Stimulated activated CD4-positive, alpha-beta T cell treated with anti-CD3 and anti-CD28 coated beads, Interleukin-1b, Interleukin-23, amount 100 ng/mL, for 1 hour (primary cell): ENCODE data around the gene PLD6.
"Not testable (repeated sequence)": the region's sequence is repeated elsewhere in the genome, so short reads cannot be mapped to it uniquely, and the experiment has no call there.

Source experiments
- DNase-seq, 2 donors: peaks; one replicate each; pipeline ENCODE4 v3.0.0-alpha.2; 2020; ENCODE audit warnings: low read depth in 2 of 2

The PLD6 gene

DNA sequence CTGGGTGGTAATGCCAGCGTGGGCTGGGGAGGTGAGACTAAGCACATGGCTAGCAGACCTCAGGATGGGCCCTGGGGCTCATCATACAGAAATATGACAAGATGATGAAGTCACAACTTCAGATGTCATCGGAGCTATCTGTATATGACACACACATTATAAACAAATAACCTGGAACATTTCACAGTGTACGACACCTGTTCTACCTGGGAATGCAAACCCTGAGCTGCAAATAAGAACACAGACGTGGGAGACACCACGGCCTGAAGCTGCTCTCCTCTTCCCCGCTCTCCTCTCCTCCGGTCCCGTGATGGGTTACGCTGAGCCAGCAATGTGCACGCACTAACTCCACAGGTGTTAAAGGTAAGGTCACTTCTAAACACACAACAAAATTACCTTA lies 4.9 kb downstream of the PLD6 start:
- DNase-seq, result no peak

DNA sequence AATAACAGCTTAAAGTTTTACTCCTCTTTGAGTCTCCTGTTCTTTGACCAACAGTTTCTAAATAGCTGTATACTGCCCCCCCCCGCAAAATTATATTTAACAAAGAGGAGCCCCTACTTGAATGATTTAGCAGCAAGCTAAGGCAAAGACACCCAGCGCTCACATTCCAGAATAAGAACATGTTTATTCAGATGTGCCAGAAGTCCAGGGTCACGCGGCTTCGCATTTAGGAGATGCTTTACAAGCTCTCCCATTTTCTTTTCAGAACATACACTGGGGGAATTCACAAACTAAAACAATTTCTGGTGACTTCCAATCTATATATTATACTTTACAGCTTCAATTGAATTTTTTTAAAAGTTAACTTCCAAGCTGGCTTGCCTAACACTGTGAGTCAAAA lies 5.3 kb downstream of the PLD6 start:
- no peak for DNase-seq

DNA sequence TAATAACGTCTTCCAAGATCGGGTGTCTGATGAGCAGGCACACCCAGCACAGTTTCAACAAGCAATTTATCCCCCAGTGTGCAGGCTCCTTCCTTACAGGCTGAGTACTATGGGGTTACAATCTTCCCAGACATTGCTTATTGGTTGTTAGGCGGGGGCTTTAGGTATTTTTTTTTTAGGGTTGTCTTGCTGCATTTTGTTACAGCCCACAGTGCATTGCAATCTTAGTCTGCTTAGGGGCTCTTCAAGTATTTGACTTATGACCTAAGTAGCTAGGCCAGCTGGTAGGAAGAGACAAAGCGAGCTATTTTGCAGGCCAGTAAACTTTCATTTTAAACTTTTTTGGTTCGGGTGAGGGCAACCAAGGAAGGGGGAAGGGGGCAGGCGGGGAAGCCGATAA lies 5.8 kb downstream of the PLD6 start:
- DNase-seq, result no peak

DNA sequence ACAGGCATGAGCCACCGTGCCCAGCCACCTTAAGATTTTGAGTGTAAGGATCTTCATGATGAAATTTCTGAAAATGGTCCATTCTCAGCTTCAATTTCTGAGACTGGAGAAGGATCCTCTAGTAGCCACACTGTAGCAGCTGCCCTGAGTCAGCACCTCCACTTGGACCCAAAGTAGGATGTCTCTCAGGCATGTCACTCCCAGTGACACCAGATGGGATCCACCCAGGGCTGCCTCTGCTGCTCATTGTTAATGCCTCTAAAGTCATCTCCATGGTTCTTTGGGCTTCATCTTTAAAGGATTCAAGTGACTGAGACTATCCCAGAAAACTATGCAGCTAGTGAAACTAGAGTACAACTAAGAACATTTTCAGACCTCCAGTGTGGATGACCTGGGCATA lies 7.9 kb downstream of the PLD6 start:
- no peak for DNase-seq

DNA sequence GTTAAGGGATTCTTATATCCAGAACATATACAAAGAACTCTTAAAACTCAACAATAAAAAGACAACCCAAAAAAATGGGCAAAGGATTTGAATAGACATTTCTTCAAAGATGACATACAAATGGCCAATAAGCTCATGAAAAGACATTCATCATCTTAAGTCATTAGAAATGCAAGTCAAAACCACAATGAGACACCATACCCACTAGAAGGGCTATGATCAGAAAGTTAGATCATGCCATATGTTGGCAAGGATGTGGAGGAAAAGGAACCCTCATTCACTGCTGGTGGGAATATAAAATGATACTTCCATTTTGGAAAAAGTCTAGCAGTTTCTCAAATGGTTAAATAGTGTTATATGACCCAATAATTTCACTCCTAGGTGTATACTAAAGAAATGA lies 9.4 kb downstream of the PLD6 start:
- no peak for DNase-seq

GRCh38 chr17:17195466-17195865 lies 10.7 kb downstream of the PLD6 start:
- DNase-seq, result not testable (repeated sequence)

DNA sequence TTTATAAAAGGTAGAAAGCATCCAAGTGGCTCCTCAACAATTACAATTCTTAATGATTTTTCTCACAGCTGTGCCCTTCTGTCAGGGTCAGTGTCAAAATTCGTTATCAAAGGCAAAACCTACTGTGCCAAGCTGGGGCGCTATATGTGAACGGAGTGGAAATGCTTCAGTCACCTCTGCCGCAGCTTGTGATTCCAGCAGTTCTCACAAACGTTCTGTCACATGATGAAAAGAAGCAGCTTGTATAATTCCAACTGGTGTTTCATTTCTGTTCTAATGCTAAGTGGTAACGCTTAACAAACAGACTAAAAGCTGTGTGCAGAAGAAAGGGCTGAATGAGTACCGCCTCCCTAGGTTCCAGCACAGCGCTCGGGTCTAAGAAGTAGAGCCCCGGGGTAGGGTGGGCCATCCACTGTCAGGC lies 14.2 kb downstream of the PLD6 start:
- no peak for DNase-seq

DNA sequence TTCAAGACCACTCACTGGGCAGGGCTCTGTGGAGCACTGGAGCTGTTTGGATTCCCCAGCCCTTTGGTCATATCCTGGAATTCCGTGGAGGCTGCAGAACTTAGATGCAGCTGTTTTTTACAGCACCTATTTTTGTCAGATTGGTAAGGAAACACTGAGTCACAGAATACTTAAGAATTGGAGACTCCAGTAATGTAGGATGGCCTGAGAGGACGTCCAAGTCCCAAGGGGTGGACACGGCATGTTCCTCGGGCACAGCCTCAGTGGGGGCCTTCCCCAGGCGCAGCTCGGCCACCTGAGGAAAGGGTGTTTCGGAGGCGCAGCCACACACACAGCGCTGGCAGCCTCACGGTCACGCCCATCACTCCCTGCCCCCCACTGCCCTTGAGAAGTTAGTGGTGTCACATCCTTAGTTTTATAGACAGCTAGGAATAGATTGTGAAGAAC lies 14.8 kb downstream of the PLD6 start:
- no peak for DNase-seq

- no peak for DNase-seq
Observed at GRCh38 chr17:17190188-17190587, 15.9 kb downstream of the PLD6 start.

DNA sequence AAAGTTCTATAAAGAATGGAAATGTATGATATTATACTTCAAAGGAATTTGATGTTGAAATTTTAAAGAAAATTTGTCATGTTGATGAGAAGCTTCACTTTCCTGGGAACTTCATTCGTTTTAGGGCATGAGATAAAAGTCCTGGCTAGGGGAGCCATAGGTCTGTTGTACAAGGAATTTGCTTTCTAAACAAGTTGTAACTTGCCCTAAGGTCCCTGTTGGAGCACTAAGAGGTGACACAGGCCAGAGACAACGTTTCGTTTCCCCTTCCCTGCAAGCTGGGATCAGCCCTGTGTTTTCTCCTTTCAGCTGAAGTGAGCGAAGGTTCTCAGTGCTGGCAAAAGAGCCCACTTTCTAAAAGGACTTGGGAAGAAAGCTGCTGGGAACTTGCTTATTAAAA lies 16.6 kb downstream of the PLD6 start:
- no peak for DNase-seq

DNA sequence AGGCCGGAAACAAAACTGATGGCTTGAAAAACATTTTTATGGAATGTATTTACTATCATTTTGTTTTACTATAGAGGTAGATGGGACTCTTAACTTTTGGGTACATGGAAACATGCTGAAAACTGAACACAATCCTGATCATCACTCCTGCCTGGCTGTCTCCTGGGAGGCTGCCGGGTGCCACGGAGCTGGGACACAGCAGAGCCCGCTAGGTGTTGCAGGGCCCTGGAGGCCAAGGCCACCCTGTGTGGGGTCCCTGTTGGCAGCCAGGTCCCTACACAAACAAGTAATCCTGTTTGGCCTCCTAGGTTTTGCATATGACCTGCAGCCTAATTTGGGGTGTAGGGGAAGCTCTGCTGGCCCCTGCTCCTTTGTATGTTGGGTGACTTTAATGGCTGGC lies 17.5 kb downstream of the PLD6 start:
- no peak for DNase-seq

- no peak for DNase-seq
Observed at GRCh38 chr17:17186551-17187505, 19.3 kb downstream of the PLD6 start.

- peak in 1 of 2 donors; percentile 41 for DNase-seq
Observed at GRCh38 chr17:17186051-17186450, 20.1 kb downstream of the PLD6 start.

- DNase-seq, result not testable (repeated sequence)
Observed at GRCh38 chr17:17184985-17185757, 21.0 kb downstream of the PLD6 start.

- DNase-seq, result no peak
Observed at GRCh38 chr17:17183744-17184143, 22.4 kb downstream of the PLD6 start.

DNA sequence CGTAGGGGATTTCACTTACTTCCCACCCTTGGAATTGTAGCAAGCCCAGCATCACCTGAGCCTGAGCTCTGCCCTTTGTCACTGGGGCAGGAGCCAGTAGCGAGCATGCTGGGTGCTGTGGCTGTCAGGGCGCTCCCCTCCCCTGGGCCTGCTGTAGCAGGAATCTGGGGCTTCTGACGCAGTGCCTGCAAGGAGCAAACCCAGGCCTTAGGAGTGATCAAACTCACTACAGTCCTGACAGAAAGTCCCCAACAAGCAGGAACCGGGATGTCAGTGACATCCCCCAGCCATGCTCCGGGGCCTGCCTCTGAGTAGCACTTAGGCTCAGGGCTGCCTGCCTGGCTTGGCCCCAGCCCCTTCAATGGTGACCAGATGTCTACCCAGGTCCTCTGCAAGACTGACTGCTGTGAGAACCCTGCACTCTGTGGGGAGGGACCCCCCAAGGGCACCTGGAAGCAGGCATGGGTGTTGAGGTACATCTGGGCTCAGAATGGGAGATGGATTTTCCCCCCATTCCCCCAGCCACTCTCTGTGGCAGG lies 23.5 kb downstream of the PLD6 start:
- DNase-seq, result no peak

GRCh38 chr17:17181666-17182597 lies 24.2 kb downstream of the PLD6 start:
- no peak for DNase-seq

DNA sequence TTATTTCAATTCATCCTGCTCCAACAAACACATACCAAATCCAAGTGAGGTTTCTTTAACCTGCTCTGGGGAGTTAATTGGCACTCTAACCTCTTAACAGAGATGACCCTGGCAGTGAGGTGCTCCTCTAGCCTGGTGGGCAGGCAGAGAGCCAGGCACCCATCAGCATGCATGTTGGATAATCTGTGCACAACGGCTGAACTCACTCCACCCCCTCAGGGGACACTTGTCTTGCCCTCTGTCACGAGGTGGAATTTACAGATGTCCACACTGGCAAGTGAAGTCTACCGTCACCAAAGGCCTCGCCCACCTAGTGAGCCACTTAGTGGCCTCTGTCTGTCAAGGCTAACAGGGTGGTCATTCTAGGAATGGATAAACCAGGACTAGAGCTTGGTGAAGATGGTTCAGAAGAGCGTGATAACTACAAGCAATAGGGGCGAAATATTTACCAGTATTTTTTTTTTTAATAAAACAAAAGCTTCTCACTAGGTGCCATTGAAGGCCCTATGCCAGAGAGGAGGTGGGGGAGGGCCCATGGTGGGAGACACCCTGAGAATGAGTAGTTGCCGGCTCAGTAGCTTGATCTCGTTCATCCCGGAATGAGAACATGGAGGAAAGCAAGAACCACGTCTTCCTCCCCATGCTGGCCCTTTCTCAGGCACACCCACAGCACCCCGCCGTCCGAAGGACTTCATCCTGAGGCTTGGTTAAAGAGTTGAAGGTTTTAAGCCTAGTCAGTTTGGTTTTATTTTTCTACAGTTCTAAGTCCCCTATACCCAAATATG lies 25.2 kb downstream of the PLD6 start:
- no peak for DNase-seq

- DNase-seq, result no peak
Observed at GRCh38 chr17:17180141-17180603, 26.0 kb downstream of the PLD6 start.

GRCh38 chr17:17179371-17179827 lies 26.7 kb downstream of the PLD6 start:
- no peak for DNase-seq
